Camera-type eye (tissue), 1 donor: ENCODE measurements around the gene SUPT3H. TPM values are rescaled to one million over a fixed set of nuclear protein-coding genes. Genes with fewer than 3 reads are reported as not detected.

Experiments used
- total RNA-seq: library from RNA; depleted of rRNA; stranded (reverse); fragments of >200 nt; gene quantifications from one replicate; pipeline ENCODE4 v1.2.3, GENCODE V29; 2014

The SUPT3H gene
- total RNA-seq = 30.2 TPM

GRCh38 chr6:45377554-45378333 lies at the start of gene SUPT3H:
SUPT3H (minus strand) TSS chr6:45377934.

DNA sequence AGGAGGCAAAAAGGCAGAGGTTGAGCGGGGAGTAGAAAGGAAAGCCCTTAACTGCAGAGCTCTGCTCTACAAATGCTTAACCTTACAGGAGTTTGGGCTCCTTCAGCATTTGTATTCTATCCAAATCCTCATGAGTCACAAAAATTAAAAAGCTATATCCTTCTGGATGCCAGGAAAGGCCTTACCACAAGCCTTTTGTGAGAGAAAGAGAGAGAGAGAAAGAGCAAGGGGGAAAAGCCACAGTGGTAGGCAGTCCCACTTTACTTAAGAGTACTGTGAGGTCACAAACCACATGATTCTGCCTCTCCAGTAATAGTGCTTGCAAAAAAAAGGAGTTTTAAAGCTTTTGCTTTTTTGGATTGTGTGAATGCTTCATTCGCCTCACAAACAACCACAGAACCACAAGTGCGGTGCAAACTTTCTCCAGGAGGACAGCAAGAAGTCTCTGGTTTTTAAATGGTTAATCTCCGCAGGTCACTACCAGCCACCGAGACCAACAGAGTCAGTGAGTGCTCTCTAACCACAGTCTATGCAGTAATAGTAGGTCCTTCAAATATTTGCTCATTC lies 49.7 kb downstream of the SUPT3H start, which contains the start of gene RUNX2:
Gene RUNX2, plus strand, starts transcription at position 375 of the 567 bp plus-strand sequence. CDS start 397 bp downstream, outside the sequence.

Other genes with a start within 250 kb of the SUPT3H start
- 5.1 TPM for gene RUNX2, start 49.6 kb downstream of the SUPT3H start, total RNA-seq